ENCODE measurements around the gene FCN2. TPM values are rescaled to one million over a fixed set of nuclear protein-coding genes. Genes with fewer than 3 reads are reported as not detected.

Gene FCN2
- total RNA-seq, result not detected in 3 replicates

GRCh38 chr9:134880484-134881312 lies at the start of gene FCN2:
TSS of gene FCN2 (plus strand) at chr9:134880810. CDS start at chr9:134880822, 12 bp downstream.
- Mint-ChIP-seq H3K36me3 (no peaks in the 10 kb centered on the region), H3K9me3 (no peaks in the 10 kb centered on the region), H3K4me3 (no peak within 1 kb of the TSS), H3K27me3 (ENCODE audit: low read depth) (peaks cover 24% of the 10 kb centered on the region), H3K4me1 (no peaks in the 10 kb centered on the region), H3K27ac (no peak within 1 kb of the TSS)
- no peak for TF ChIP-seq CTCF (IDR thresholded peaks at IDR 0.05; ENCODE audit: unreplicated experiment)
- no peak for DNase-seq (ENCODE audit: low spot score in 2 of 2, unreplicated experiment in 2 of 2)

- H3K9me3 Mint-ChIP-seq, result no peaks in the 10 kb centered on the region
- H3K27me3 Mint-ChIP-seq (ENCODE audit: low read depth), result no peaks in the 10 kb centered on the region
- no peak for DNase-seq (ENCODE audit: low spot score in 2 of 2, unreplicated experiment in 2 of 2)
- no peaks in the 10 kb centered on the region for H3K4me1 Mint-ChIP-seq
- H3K36me3 Mint-ChIP-seq, result peaks cover 13% of the 10 kb centered on the region
- H3K4me3 Mint-ChIP-seq, result no peak overlapping the region
- H3K27ac Mint-ChIP-seq, result no peak overlapping the region
- TF ChIP-seq CTCF (IDR thresholded peaks at IDR 0.05; ENCODE audit: unreplicated experiment), result no peak
These were observed 49.5 kb upstream of the FCN2 start for GRCh38 chr9:134830926-134831720.

- DNase-seq (ENCODE audit: low spot score in 2 of 2, unreplicated experiment in 2 of 2), result no peak
- Mint-ChIP-seq H3K36me3 (peaks cover 14% of the 10 kb centered on the region), H3K27me3 (ENCODE audit: low read depth) (no peaks in the 10 kb centered on the region), H3K4me3 (no peak overlapping the region), H3K4me1 (no peaks in the 10 kb centered on the region), H3K9me3 (no peaks in the 10 kb centered on the region), H3K27ac (no peak overlapping the region)
- TF ChIP-seq CTCF (IDR thresholded peaks at IDR 0.05; ENCODE audit: unreplicated experiment), result no peak
These were observed 48.1 kb upstream of the FCN2 start for GRCh38 chr9:134832471-134832870.

- Mint-ChIP-seq H3K36me3 (peaks cover 15% of the 10 kb centered on the region), H3K4me1 (no peaks in the 10 kb centered on the region), H3K27ac (no peak overlapping the region), H3K9me3 (no peaks in the 10 kb centered on the region), H3K27me3 (ENCODE audit: low read depth) (no peaks in the 10 kb centered on the region), H3K4me3 (no peak overlapping the region)
- TF ChIP-seq CTCF (IDR thresholded peaks at IDR 0.05; ENCODE audit: unreplicated experiment), result no peak
- DNase-seq (ENCODE audit: low spot score in 2 of 2, unreplicated experiment in 2 of 2), result no peak
These were observed 47.2 kb upstream of the FCN2 start for GRCh38 chr9:134833294-134833880.

GRCh38 chr9:134834217-134834956 lies 46.2 kb upstream of the FCN2 start:
- Mint-ChIP-seq H3K27ac (no peak overlapping the region), H3K4me3 (no peak overlapping the region)

More at GRCh38 chr9:134834217-134834956, 46.2 kb upstream of the FCN2 start:
- Mint-ChIP-seq H3K36me3 (peaks cover 18% of the 10 kb centered on the region), H3K27me3 (ENCODE audit: low read depth) (no peaks in the 10 kb centered on the region), H3K9me3 (no peaks in the 10 kb centered on the region), H3K4me1 (no peaks in the 10 kb centered on the region)
- no peak for DNase-seq (ENCODE audit: low spot score in 2 of 2, unreplicated experiment in 2 of 2)
- no peak for TF ChIP-seq CTCF (IDR thresholded peaks at IDR 0.05; ENCODE audit: unreplicated experiment)

Measured in mesothelial cell of epicardium (in vitro differentiated cells).